HG03196 (cell line): ENCODE measurements around the gene SRPK2.
"Not testable (repeated sequence)": the region's sequence is repeated elsewhere in the genome, so short reads cannot be mapped to it uniquely, and the experiment has no call there.

Experiments
- ATAC-seq: cut with Tn5 transposase; IDR thresholded peaks from one replicate; pipeline ENCODE4 v1.9.1; 2021; ENCODE audit not compliant: unreplicated experiment

Gene SRPK2

DNA sequence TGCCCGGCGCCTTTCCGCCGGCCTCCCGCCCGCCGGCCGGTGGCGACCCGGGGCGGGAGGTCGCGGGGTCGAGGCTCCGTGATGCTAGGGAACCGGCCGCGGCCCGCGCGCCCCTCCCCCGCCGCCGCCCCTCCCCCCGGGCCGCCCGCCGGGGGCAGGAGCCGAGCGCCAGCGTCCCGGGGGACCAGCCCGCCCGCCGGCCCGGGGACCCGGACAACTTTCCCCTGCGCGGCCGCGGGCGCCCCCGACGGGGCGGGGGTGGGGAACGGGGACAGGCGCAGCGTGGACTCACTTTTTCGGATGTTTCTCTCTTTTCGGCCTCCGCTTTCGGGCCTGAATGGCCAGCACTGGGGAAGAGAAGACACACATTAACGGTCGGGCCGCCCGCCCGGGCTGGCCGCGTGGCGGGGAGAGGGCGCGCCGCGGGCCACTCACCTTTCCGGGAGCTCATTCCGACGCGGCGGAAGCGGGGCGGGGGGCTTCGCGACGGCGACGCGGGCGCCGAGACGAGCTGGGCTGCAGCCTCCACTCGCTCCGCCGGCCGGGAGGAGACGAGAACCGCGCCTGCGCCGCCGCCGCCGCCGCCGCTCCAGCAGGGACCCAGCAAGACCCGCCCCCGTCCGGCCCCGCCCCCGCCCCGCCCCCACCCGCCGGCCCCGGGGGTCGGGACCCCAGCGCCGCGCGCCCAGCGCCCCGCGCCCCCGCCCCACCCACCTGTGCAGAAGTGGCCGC is at the start of gene SRPK2:
Gene SRPK2 (minus strand): TSS at position 566 of the 732 bp plus-strand sequence.
- peak; percentile 73 for ATAC-seq

DNA sequence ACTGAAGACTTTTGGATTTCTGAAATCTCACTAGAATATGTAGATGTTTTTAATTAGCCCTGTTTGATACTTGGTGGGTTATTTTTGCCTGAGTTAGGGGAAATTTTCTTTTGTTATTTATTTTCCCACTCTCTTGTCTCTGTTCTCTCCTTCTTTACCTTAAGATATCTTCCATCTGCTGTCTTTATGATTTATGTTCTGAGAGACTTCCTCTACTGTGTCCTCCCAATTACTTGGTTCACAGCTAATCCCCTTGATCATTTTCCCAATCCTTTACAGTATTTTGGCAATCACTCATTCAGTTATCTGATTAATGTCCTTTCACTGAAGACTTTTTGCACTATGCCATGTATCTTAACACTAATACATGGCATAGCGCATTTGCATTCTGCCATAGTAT is 49.5 kb upstream of the SRPK2 start:
- no peak for ATAC-seq

DNA sequence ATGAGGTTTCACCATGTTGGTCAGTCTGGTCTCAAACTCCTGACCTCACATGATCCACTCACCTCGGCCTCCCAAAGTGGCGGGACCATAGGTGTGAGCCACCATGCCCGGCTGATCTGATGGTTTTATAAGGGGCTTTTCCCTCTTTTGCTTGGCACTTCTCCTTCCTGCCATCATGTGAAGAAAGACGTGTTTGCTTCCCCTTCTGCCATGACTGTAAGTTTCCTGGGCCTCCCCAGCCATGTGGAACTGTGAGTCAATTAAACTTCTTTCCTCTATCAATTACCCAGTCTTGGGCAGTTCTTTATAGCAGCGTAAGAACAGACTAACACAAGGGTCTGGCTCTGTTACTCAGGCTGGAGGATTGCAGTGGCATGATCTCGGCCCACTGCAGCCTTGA is 48.6 kb upstream of the SRPK2 start:
- ATAC-seq = not testable (repeated sequence)

DNA sequence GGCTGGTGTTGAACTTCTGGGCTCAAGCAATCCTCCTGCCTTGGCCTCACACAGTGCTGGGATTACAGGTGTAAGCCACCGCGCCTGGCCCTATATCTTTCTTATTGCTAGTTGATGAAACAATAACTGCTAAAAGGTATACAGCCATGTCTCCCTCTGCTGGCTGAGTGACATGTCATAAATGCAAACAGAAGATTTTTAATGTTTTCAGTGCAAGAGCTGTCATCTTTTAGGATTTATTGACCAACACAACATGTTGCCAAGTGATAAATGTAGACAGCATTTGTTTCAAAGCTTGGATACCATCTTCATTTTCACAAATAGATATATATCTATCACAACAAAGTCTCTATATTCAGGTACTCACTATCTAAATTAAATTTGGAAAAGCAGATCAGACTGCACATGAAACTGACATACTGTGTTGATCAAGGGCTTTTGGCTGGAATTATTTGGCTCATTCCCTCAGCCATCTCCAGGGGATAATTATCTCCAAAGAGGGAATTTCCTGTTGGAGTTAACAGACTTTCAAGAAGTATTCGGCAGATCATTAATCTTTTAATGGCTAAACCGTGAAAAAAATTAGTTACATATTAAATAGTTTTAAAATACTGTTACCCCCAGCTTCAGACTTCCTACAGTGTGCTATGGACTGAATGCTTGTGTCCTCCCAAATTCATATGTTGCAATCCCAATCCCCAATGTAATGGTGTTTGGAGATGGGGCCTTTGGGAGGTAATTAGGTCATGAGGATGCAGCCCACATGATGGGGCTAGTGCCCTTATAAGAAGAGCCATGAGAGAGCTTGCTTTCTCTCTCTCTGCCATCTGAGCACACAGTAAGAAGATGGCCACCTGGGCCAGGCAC is 41.3 kb upstream of the SRPK2 start:
- ATAC-seq = no peak

DNA sequence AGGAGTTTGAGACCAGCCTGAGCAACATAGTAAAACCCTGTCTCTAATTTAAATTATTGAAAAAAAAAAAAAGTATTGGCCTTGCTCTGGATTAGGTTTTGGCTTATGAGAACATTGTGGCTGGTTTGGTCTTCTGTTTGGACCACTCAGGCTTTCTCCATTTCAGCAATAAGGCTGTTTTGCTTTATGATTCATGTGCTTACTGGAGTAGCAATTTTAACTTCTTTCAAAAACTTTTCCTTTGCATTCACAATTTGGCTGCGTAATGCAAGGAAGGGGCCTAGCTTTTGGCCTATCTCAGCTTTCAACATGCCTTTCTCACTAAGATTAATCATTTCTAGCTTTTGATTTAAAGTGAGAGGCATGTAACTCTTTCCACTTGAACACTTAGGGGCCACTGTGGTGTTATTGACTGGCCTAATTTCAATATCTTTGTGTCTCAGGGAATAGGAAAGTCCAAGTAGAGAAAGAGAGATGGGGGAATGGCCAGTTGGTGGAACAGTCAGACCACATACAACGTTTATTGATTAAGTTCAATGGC is 38.0 kb upstream of the SRPK2 start:
- no peak for ATAC-seq

DNA sequence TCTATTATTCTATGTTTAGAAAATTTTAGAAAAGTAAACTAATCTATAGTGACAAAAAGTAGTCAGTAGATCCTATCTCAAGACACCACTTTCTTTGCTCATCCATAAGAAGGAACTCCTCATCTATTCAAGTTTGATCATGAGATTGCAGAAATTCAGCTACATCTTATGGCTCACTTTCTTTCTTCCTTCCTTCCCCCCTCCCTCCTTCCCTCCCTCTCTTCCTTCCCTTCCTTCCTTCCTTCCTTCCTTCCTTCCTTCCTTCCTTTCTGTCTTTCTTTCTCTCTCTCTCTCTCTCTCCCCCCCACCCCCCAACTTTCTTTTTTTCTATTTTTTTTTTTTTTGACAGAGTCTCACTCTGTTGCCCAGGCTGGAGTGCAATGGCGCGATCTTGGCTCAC is 35.3 kb upstream of the SRPK2 start:
- no peak for ATAC-seq

DNA sequence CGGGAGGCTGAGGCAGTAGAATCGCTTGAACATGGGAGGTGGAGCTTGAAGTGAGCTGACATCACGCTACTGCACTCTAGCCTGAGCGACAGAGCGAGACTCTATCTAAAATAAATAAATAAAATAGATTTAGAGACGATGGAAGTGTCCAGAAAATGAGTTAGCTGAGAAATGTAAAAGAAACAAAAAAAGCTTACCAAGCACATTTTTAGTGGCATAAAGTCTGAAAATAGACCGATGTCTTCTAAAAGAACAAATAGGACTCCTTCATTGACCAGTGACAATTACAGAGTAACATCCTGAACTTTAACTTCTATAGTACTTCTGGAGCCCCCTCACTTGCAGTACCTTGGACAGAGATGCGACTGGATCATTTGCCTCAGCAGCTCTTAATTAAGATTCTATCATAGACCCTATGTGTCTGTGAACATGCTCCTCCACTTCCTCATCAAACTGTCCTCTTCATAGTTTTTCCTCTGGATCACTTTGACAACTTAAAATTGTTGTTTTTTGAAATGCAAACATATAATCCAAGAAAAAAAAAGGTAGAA is 25.2 kb upstream of the SRPK2 start:
- no peak for ATAC-seq

DNA sequence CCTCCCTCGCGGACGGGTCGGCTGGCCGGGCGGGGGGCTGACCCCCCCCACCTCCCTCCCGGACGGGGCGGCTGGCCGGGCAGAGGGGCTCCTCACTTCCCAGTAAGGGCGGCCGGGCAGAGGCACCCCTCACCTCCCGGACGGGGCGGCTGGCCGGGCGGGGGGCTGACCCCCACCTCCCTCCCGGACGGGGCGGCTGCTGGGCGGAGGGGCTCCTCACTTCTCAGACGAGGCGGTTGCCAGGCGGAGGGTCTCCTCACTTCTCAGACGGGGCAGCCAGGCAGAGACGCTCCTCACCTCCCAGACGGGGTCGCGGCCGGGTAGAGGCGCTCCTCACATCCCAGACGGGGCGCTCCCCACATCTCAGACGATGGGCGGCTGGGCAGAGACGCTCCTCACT is 22.1 kb upstream of the SRPK2 start:
- not testable (repeated sequence) for ATAC-seq

DNA sequence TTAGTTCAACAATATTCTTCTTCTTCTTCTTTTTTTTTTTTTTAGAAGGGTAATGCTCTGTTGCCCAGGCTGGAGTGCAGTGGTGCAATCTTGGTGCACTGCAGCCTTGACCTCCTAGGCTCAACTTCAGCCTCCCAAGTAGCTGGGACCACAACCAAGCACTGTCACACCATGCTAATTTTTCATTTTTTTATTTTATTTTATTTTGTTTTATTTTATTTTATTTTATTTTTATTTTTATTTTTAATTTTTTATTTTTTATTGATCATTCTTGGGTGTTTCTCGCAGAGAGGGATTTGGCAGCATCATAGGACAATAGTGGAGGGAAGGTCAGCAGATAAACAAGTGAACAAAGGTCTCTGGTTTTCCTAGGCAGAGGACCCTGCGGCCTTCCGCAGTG is 21.1 kb upstream of the SRPK2 start:
- ATAC-seq = not testable (repeated sequence)

DNA sequence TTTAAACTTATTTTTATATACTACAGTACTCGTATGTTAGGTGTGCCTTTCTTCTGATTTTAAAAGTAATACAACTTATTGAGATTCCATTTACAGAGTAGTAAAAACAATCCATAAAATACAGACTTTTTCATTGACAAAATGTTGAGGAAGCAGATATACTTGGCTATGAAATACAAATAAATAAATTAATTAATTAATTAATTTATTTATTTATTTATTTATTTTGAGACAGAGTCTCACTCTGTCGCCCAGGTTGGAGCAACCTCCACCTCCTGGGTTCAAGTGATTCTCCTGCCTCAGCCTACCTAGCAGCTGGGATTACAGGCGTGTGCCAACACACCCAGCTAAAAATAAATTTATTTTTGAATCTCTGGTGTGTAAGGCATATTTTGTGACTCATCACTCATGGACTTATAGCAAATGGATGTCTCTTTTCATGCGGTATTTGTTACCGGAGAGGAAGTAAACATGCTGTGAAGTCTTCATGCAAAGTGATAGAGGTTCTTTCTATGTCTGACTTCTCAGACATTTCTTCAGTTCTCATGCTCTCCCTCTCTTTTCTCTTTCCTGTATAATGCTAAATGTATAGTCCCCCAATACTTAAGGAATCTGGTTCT is 20.2 kb upstream of the SRPK2 start:
- no peak for ATAC-seq

DNA sequence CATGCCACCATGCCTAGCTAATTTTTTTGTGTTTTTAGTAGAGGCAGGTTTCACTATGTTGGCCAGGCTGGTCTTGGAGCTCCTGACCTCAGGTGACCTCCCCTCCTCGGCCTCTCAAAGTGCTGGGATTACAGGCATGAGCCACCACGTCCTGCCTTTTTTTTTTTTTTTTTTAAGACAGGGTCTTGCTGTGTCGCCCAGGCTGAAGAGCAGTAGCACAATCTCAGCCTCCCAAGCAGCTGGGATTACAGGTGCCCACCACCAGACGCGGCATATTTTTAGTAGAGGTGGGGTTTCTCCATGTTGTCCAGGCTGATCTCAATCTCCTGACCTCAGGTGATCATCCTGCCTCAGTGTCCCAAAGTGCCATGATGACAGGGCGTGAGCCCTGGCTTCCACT is 14.4 kb upstream of the SRPK2 start:
- ATAC-seq = no peak

DNA sequence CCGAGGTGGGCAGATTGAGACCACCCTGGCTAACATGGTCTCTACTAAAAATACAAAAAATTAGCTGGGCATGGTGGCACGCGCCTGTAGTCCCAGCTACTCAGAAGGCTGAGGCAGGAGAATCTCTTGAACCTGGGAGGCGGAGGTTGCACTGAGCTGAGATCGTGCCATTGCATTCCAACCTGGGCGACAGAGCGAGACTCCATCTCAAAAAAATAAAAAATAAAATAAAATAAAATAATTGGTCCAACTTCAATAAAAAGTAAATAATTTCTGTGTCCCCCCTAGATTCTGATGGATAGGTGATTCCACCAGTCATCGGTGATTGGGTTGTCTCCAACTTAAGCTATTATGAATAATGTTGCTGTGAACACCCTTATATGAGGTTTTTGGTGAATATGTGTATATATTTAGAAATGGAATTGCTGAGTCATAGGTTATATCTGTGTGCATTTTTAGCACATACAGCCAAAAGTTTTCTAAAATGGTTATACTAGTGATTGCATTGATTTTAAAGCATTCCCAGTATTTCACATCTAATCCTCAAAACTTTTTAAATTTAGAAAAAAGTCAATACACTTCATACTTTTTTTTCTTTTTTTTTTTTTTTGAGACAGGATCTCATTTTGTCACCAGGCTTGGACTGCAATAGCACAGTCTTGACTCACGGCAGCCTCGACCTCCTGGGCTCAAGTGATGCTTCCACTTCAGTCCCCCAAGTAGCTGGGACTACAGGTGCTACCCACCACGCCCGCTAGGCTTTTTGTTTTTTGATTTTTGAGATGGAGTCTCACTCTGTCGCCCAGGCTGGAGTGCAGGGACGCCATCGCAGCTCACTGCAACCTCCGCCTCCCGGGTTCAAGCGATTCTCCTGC is 13.7 kb upstream of the SRPK2 start:
- ATAC-seq = no peak

DNA sequence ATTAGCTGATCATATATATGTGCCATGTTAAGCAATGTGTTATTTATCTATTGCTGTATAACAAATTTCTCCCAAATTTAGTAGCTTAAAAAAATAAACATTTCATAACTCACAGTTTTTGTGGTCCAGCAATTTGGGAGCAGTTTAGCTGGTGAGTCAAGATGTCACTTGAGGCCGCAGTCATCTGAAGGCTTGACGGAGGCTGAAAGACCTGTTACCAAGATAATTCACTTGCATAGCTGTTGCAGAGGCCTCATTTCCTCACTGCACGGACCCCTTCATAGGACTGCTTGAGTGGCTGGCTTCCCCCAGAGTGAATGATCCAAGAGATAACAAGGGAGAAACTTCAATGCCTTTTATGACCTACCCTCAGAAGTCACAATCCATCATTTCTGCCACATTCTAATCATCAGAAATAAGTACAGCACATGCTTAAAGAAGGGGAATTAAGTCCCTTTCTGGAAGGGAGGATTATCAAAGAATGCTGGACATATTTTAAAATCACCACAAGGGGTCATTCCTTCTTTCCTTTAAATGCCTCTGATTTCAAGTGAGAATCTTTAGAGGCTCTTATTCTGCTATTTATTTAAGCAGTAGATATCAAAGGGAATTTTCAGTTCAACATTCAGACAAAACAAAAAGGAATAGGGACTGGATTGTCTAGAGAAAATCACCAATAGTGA is 10.5 kb upstream of the SRPK2 start:
- no peak for ATAC-seq

DNA sequence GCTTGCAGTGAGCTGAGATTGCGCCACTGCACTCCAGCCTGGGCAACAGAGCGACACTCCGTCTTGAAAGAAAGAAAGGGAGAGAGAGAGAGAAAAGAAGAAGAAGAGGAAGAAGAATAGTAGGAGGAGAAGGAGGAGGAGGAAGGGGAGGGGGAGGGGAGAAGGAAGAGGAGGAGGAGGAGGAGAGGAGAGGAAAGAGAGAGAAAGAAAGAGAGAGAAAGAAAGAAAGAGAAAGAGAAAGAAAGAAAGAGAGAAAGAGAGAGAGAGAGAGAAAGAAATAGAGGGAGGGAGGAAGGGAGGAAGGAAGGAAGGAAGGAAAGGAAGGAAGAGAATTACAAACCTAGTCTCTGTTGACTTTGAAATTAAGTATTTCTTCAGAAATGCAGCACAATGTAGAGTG is 7.8 kb upstream of the SRPK2 start:
- no peak for ATAC-seq

DNA sequence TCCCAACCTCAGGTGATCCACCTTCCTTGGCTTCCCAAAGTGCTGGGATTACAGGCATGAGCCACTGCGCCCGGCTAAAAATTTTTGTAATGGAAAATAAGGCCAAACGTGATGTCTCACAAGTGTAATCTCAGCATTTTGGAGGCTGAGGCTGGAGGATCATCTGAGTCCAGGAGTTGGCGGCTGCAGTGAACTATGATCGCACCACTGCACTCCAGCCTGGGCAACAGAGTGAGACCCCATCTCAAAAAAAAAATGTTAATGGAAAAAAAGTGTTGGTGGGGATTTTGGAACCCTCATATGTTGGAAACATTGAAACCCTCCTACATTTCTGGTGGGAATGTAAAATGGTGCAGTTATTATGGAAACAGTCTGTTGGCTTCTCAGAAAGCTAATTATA is 2.7 kb upstream of the SRPK2 start:
- no peak for ATAC-seq

DNA sequence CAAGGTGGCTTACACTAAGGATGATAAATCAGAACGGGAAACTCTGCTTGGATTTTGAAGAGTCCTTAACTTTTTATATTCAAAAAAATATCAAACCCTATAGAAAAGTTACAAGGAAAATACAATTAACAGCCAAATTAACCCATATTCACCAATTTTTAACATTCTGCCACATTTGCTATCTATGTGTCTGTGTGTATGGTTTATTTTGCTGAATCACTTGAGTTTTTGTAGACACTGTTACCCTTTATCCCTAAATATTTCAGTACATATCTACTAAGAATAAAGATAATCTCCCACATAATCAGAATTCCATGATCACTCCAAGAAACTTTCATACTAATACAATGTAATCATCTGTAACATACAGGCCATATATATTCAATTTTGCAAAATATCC is 1.2 kb upstream of the SRPK2 start:
- no peak for ATAC-seq

DNA sequence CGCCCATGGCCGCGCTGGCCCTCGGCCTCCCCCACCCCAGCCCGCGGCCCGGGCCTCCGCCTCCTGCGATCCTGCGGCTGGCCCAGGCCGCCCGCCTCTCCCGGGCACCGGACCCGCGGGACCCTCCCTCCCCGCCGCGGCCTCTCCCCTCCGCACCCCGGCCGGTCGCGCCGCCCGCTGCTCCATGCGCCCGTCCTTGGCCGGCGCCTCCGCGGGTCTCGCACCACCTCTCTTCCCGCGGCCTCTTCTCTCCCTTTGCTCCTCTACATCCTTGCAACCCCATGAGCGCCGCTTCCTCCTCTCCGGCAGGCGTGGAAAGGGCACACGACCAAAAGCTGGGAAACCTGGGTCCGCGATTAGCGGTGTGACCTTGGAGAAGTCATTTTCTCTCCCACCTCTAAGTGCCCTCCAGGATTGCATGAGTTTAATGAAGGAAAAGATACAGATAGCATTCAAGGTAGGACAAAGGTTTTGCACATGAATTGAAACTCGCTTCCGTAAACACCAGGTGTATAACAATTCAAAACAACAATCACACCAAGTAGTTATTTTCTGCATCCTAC is 448 bp upstream of the SRPK2 start:
- peak; percentile 34 for ATAC-seq

DNA sequence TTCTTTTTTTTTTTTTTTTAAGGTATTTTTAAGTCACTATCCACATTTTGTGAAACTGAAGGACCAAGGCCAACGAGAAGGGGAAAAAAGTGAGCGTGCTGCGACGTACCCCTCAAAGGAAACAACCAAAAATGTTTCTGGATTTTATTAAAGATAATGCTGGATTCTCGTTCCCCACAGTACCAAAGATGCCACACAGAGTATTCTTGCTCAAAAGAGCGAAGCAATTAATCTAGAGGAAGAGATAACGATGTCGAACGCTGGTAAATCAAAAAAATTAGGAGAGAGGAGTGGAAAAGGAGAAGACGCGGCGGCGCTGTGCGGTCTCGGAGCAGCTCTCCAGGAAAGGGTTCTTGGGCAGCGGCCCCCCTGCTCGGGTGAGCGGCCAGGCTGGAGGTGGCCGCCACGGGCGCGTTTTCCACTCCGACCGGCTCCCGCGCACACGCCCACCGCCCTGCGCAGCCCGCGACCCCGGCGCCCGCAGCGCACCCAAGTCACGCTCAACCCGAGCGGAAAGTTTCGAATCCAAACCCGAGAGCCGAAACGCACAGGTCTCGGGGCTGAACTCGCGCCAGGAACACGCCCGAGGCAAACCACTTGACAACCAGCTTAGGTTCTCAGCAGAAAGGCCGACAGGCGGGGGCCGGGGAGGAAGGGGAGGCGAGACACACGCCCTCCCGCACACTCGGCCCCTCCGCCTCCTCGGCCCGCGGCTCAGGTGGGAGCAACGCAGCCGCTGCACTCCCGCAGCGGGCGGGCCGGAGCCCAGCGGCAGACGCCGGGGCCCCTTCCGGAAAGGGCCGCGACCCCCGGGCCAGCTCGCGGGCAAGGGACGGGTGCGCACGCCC is 989 bp downstream of the SRPK2 start:
- ATAC-seq = peak; percentile 31

DNA sequence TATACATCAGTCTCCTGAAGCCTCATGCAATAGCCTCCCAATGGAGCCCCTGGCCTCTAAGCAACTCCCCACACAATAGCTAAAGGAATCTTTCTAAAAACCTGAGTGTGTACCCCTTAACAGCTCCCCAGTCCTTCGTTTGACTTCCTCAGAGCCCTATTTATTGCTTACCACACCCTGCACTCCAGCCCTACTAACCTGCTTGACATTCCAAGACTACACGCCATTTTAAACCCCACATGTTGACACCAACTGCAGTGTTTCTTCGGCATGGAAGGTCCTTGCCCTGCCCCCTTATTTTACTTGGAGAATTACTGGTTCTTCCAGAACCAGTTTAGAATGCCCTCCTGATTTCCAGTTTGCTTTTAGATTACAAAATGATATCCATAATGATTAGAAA is 10.8 kb downstream of the SRPK2 start:
- no peak for ATAC-seq
